ENCODE measurements around the gene TRAPPC12. TPM values are rescaled to one million over a fixed set of nuclear protein-coding genes. Genes with fewer than 3 reads are reported as not detected.

Gene TRAPPC12
- total and polyA plus RNA-seq, 4 donors, result 47.6 to 163 (median 104) TPM

- ATAC-seq (ENCODE audit: low FRiP score) (no peak), DNase-seq (no peak)
- H3K36me3 ChIP-seq (ENCODE audit: control insufficient read depth in 1 of 2, insufficient read depth in 2 of 2, low read length in 1 of 2), result peaks cover 0 to 4% of the 10 kb centered on the region in 2 donors
- H3K9me3 ChIP-seq (ENCODE audit: control insufficient read depth, low read length), result no peaks in the 10 kb centered on the region
- 61 to 66% methylated on average over 6 of the region's 6 CpGs for WGBS, 2 donors
- H3K4me3 ChIP-seq (ENCODE audit: low read length in 2 of 2), result no peak overlapping the region
- no peak overlapping the region for H3K27ac ChIP-seq (ENCODE audit: low read depth in 1 of 2, low read length in 2 of 2)
- no peaks in the 10 kb centered on the region for H3K4me1 ChIP-seq (ENCODE audit: control insufficient read depth in 1 of 2, insufficient read depth in 2 of 2, low read length in 2 of 2)
- H3K27me3 ChIP-seq (ENCODE audit: control insufficient read depth in 1 of 2, insufficient read depth in 2 of 2, low read length in 1 of 2), result no peaks in the 10 kb centered on the region
- intact Hi-C loops (cut with DNase I), result no loop called here
These were observed 49.6 kb downstream of the TRAPPC12 start for GRCh38 chr2:3429066-3429610.

GRCh38 chr2:3430172-3430571, 50.7 kb downstream of the TRAPPC12 start:
- ATAC-seq (ENCODE audit: low FRiP score), result no peak
- no peak for DNase-seq
- WGBS, 2 donors, result 85 to 86% methylated on average over 6 of the region's 6 CpGs
- Histone ChIP-seq H3K27me3 (ENCODE audit: control insufficient read depth in 1 of 2, insufficient read depth in 2 of 2, low read length in 1 of 2) (no peaks in the 10 kb centered on the region), H3K36me3 (ENCODE audit: control insufficient read depth in 1 of 2, insufficient read depth in 2 of 2, low read length in 1 of 2) (peaks cover 0 to 8% of the 10 kb centered on the region in 2 donors), H3K4me3 (ENCODE audit: low read length in 2 of 2) (no peak overlapping the region), H3K4me1 (ENCODE audit: control insufficient read depth in 1 of 2, insufficient read depth in 2 of 2, low read length in 2 of 2) (no peaks in the 10 kb centered on the region), H3K27ac (ENCODE audit: low read depth in 1 of 2, low read length in 2 of 2) (no peak overlapping the region), H3K9me3 (ENCODE audit: control insufficient read depth, low read length) (no peaks in the 10 kb centered on the region)
- intact Hi-C loops (cut with DNase I), result no loop called here

GRCh38 chr2:3430740-3431490, 51.4 kb downstream of the TRAPPC12 start:
- ATAC-seq (ENCODE audit: low FRiP score), result peak; percentile 38

GRCh38 chr2:3432067-3432466, 52.6 kb downstream of the TRAPPC12 start:
- no peak overlapping the region for H3K27ac ChIP-seq (ENCODE audit: low read depth in 1 of 2, low read length in 2 of 2)
- intact Hi-C loops (cut with DNase I), result no loop called here
- WGBS, 2 donors, result 87 to 89% methylated on average over 6 of the region's 6 CpGs

More at GRCh38 chr2:3430740-3431490, 51.4 kb downstream of the TRAPPC12 start:
- 86 to 88% methylated on average over 19 to 20 of the region's 20 CpGs for WGBS, 2 donors
- H3K9me3 ChIP-seq (ENCODE audit: control insufficient read depth, low read length), result no peaks in the 10 kb centered on the region
- H3K27me3 ChIP-seq (ENCODE audit: control insufficient read depth in 1 of 2, insufficient read depth in 2 of 2, low read length in 1 of 2), result no peaks in the 10 kb centered on the region
- intact Hi-C loops (cut with DNase I), result no loop called here
- H3K36me3 ChIP-seq (ENCODE audit: control insufficient read depth in 1 of 2, insufficient read depth in 2 of 2, low read length in 1 of 2), result peaks cover 0 to 6% of the 10 kb centered on the region in 2 donors
- no peak overlapping the region for H3K27ac ChIP-seq (ENCODE audit: low read depth in 1 of 2, low read length in 2 of 2)
- no peaks in the 10 kb centered on the region for H3K4me1 ChIP-seq (ENCODE audit: control insufficient read depth in 1 of 2, insufficient read depth in 2 of 2, low read length in 2 of 2)
- DNase-seq, result no peak
- no peak overlapping the region for H3K4me3 ChIP-seq (ENCODE audit: low read length in 2 of 2)

GRCh38 chr2:3432693-3433338, 53.3 kb downstream of the TRAPPC12 start:
- DNase-seq, result no peak
- H3K36me3 ChIP-seq (ENCODE audit: control insufficient read depth in 1 of 2, insufficient read depth in 2 of 2, low read length in 1 of 2), result peaks cover 0 to 4% of the 10 kb centered on the region in 2 donors
- H3K27me3 ChIP-seq (ENCODE audit: control insufficient read depth in 1 of 2, insufficient read depth in 2 of 2, low read length in 1 of 2), result no peaks in the 10 kb centered on the region
- intact Hi-C loops (cut with DNase I), result no loop called here
- no peak overlapping the region for H3K27ac ChIP-seq (ENCODE audit: low read depth in 1 of 2, low read length in 2 of 2)
- no peak for ATAC-seq (ENCODE audit: low FRiP score)
- H3K4me3 ChIP-seq (ENCODE audit: low read length in 2 of 2), result no peak overlapping the region
- 84 to 87% methylated on average over 10 of the region's 10 CpGs for WGBS, 2 donors
- no peaks in the 10 kb centered on the region for H3K4me1 ChIP-seq (ENCODE audit: control insufficient read depth in 1 of 2, insufficient read depth in 2 of 2, low read length in 2 of 2)
- H3K9me3 ChIP-seq (ENCODE audit: control insufficient read depth, low read length), result no peaks in the 10 kb centered on the region

More at GRCh38 chr2:3432067-3432466, 52.6 kb downstream of the TRAPPC12 start:
- peaks cover 0 to 4% of the 10 kb centered on the region in 2 donors for H3K36me3 ChIP-seq (ENCODE audit: control insufficient read depth in 1 of 2, insufficient read depth in 2 of 2, low read length in 1 of 2)
- H3K9me3 ChIP-seq (ENCODE audit: control insufficient read depth, low read length), result no peaks in the 10 kb centered on the region
- no peaks in the 10 kb centered on the region for H3K27me3 ChIP-seq (ENCODE audit: control insufficient read depth in 1 of 2, insufficient read depth in 2 of 2, low read length in 1 of 2)
- H3K4me1 ChIP-seq (ENCODE audit: control insufficient read depth in 1 of 2, insufficient read depth in 2 of 2, low read length in 2 of 2), result no peaks in the 10 kb centered on the region
- H3K4me3 ChIP-seq (ENCODE audit: low read length in 2 of 2), result no peak overlapping the region
- DNase-seq (no peak), ATAC-seq (ENCODE audit: low FRiP score) (no peak)

- WGBS, 2 donors, result 85 to 90% methylated on average over 8 of the region's 8 CpGs
- ATAC-seq (ENCODE audit: low FRiP score), result no peak
- DNase-seq, result no peak
- Histone ChIP-seq H3K36me3 (ENCODE audit: control insufficient read depth in 1 of 2, insufficient read depth in 2 of 2, low read length in 1 of 2) (peaks cover 0 to 4% of the 10 kb centered on the region in 2 donors), H3K27me3 (ENCODE audit: control insufficient read depth in 1 of 2, insufficient read depth in 2 of 2, low read length in 1 of 2) (no peaks in the 10 kb centered on the region), H3K4me3 (ENCODE audit: low read length in 2 of 2) (no peak overlapping the region), H3K27ac (ENCODE audit: low read depth in 1 of 2, low read length in 2 of 2) (no peak overlapping the region), H3K4me1 (ENCODE audit: control insufficient read depth in 1 of 2, insufficient read depth in 2 of 2, low read length in 2 of 2) (no peaks in the 10 kb centered on the region), H3K9me3 (ENCODE audit: control insufficient read depth, low read length) (no peaks in the 10 kb centered on the region)
- intact Hi-C loops (cut with DNase I), result no loop called here
These were observed 53.8 kb downstream of the TRAPPC12 start for GRCh38 chr2:3433339-3433699.

GRCh38 chr2:3433776-3434400, 54.4 kb downstream of the TRAPPC12 start:
- intact Hi-C loops (cut with DNase I), result no loop called here
- Histone ChIP-seq H3K36me3 (ENCODE audit: control insufficient read depth in 1 of 2, insufficient read depth in 2 of 2, low read length in 1 of 2) (peaks cover 0 to 4% of the 10 kb centered on the region in 2 donors), H3K4me3 (ENCODE audit: low read length in 2 of 2) (no peak overlapping the region), H3K4me1 (ENCODE audit: control insufficient read depth in 1 of 2, insufficient read depth in 2 of 2, low read length in 2 of 2) (no peaks in the 10 kb centered on the region), H3K9me3 (ENCODE audit: control insufficient read depth, low read length) (no peaks in the 10 kb centered on the region), H3K27ac (ENCODE audit: low read depth in 1 of 2, low read length in 2 of 2) (no peak overlapping the region), H3K27me3 (ENCODE audit: control insufficient read depth in 1 of 2, insufficient read depth in 2 of 2, low read length in 1 of 2) (no peaks in the 10 kb centered on the region)
- WGBS, 2 donors, result 77 to 84% methylated on average over 7 of the region's 7 CpGs
- ATAC-seq (ENCODE audit: low FRiP score) (no peak), DNase-seq (no peak)

GRCh38 chr2:3434654-3435053, 55.2 kb downstream of the TRAPPC12 start:
- ATAC-seq (ENCODE audit: low FRiP score), result no peak
- H3K36me3 ChIP-seq (ENCODE audit: control insufficient read depth in 1 of 2, insufficient read depth in 2 of 2, low read length in 1 of 2), result peaks cover 0 to 4% of the 10 kb centered on the region in 2 donors
- no peaks in the 10 kb centered on the region for H3K27me3 ChIP-seq (ENCODE audit: control insufficient read depth in 1 of 2, insufficient read depth in 2 of 2, low read length in 1 of 2)
- H3K9me3 ChIP-seq (ENCODE audit: control insufficient read depth, low read length), result no peaks in the 10 kb centered on the region
- H3K4me3 ChIP-seq (ENCODE audit: low read length in 2 of 2), result no peak overlapping the region
- 72 to 78% methylated on average over 11 of the region's 11 CpGs for WGBS, 2 donors
- intact Hi-C loops (cut with DNase I), result no loop called here
- no peak overlapping the region for H3K27ac ChIP-seq (ENCODE audit: low read depth in 1 of 2, low read length in 2 of 2)
- no peaks in the 10 kb centered on the region for H3K4me1 ChIP-seq (ENCODE audit: control insufficient read depth in 1 of 2, insufficient read depth in 2 of 2, low read length in 2 of 2)
- DNase-seq, result no peak

All from aorta (tissue), 5 donors.